Neural progenitor cell (in vitro differentiated cells): ENCODE data around the gene IL1R2. TPM values are rescaled to one million over a fixed set of nuclear protein-coding genes. Genes with fewer than 3 reads are reported as not detected.

Experiments used
- DNase-seq: peaks from one replicate; pipeline ENCODE4 v3.0.0-alpha.2; 2016; ENCODE audit warnings: low spot score
- H2AFZ ChIP-seq: fragments of 200-600 bp; sonication (generic); replicated peaks from 2 replicates; pipeline ENCODE4 v1.6.1; 2016; ENCODE audit warnings: antibody characterized with exemption
- H3F3A ChIP-seq: fragments of 200-600 bp; sonication (generic); 2 replicates; pipeline ENCODE4 v1.6.1; 2016; ENCODE audit warnings: antibody characterized with exemption, low read depth
- H3K27ac ChIP-seq: fragments of 200-600 bp; sonication (generic); 2 replicates; pipeline ENCODE4 v1.5.1; 2016; ENCODE audit warnings: mild to moderate bottlenecking
- H3K27me3 ChIP-seq: fragments of 200-600 bp; sonication (generic); 2 replicates; pipeline ENCODE4 v1.6.1; 2016; ENCODE audit warnings: mild to moderate bottlenecking, moderate library complexity
- H3K36me3 ChIP-seq: fragments of 200-600 bp; sonication (generic); 2 replicates; pipeline ENCODE4 v1.5.1; 2016
- H3K4me1 ChIP-seq: fragments of 200-600 bp; sonication (generic); 2 replicates; pipeline ENCODE4 v1.6.1; 2016; ENCODE audit warnings: mixed run types
- H3K4me2 ChIP-seq: fragments of 200-600 bp; sonication (generic); 2 replicates; pipeline ENCODE4 v1.6.1; 2016
- H3K4me3 ChIP-seq: fragments of 200-600 bp; sonication (generic); 2 replicates; pipeline ENCODE4 v1.5.1; 2016
- H3K79me2 ChIP-seq: fragments of 200-600 bp; sonication (generic); 2 replicates; pipeline ENCODE4 v1.6.1; 2016; ENCODE audit warnings: low read depth
- H3K9ac ChIP-seq: fragments of 200-600 bp; sonication (generic); 2 replicates; pipeline ENCODE4 v1.6.1; 2016
- H3K9me3 ChIP-seq: fragments of 200-600 bp; sonication (generic); 2 replicates; pipeline ENCODE4 v1.5.1; 2016; ENCODE audit warnings: low read depth
- H4K20me1 ChIP-seq: fragments of 200-600 bp; sonication (generic); 2 replicates; pipeline ENCODE4 v1.6.1; 2016; ENCODE audit warnings: low read depth
- H3K27ac Mint-ChIP-seq: 3 replicates; pipeline ENCODE4 v1.8.0; 2021; ENCODE audit warnings: mixed read lengths
- H3K27me3 Mint-ChIP-seq: 2 replicates; pipeline ENCODE4 v1.8.0; 2022; ENCODE audit warnings: low read depth, mild to moderate bottlenecking, inconsistent platforms, moderate library complexity, mixed read lengths; ENCODE audit not compliant: insufficient read depth
- H3K36me3 Mint-ChIP-seq: 3 replicates; pipeline ENCODE4 v1.8.0; 2021; ENCODE audit warnings: mixed read lengths
- H3K4me1 Mint-ChIP-seq: 3 replicates; pipeline ENCODE4 v1.8.0; 2021; ENCODE audit warnings: mixed read lengths
- H3K4me3 Mint-ChIP-seq: 3 replicates; pipeline ENCODE4 v1.8.0; 2021; ENCODE audit warnings: mild to moderate bottlenecking, moderate library complexity, mixed read lengths
- H3K9me3 Mint-ChIP-seq: 3 replicates; pipeline ENCODE4 v1.8.0; 2020; ENCODE audit warnings: mixed read lengths
- CTCF ChIP-seq: fragments of 200-600 bp; sonication (generic); IDR thresholded peaks from 2 replicates; pipeline ENCODE4 v1.5.1; 2017; ENCODE audit warnings: antibody characterized with exemption, mild to moderate bottlenecking
- EZH2 ChIP-seq: fragments of 200-600 bp; sonication (generic); IDR thresholded peaks from 2 replicates; pipeline ENCODE4 v1.6.1; 2017; ENCODE audit warnings: antibody characterized with exemption, mild to moderate bottlenecking, moderate library complexity
- EZH2phosphoT487 ChIP-seq: fragments of 200-600 bp; sonication (generic); IDR thresholded peaks from 2 replicates; pipeline ENCODE4 v1.6.1; 2017; ENCODE audit warnings: antibody characterized with exemption
- total RNA-seq: library from RNA; depleted of rRNA; stranded (reverse); fragments of >200 nt; gene quantifications from 2 replicates; pipeline ENCODE4 v1.2.3, GENCODE V29; 2015; ENCODE audit warnings: low replicate concordance

IL1R2 gene
- total RNA-seq, 1 donor from 2014 or later, result not detected

- Mint-ChIP-seq H3K4me3 (no peak overlapping the region), H3K9me3 (no peaks in the 10 kb centered on the region)
- no peaks in the 10 kb centered on the region for H3K79me2 ChIP-seq
Observed at GRCh38 chr2:102059151-102059550, 67.4 kb downstream of the IL1R2 start.

GRCh38 chr2:102060047-102060446 lies 68.3 kb downstream of the IL1R2 start:
- Mint-ChIP-seq H3K27ac (peak overlapping the region; percentile 78), H3K27me3 (peaks cover 17% of the 10 kb centered on the region), H3K9me3 (no peaks in the 10 kb centered on the region), H3K4me1 (peaks cover 57% of the 10 kb centered on the region), H3K36me3 (no peaks in the 10 kb centered on the region), H3K4me3 (no peak overlapping the region)
- Histone ChIP-seq H3K27ac (no peak overlapping the region), H3K4me1 (peaks cover 7% of the 10 kb centered on the region), H3K4me2 (no peak overlapping the region), H3K79me2 (no peaks in the 10 kb centered on the region), H3K36me3 (no peaks in the 10 kb centered on the region), H2AFZ (no peak overlapping the region), H3K9me3 (no peaks in the 10 kb centered on the region), H3F3A (no peaks in the 10 kb centered on the region), H3K4me3 (no peak overlapping the region), H3K9ac (no peak overlapping the region), H4K20me1 (no peaks in the 10 kb centered on the region), H3K27me3 (no peaks in the 10 kb centered on the region)
- DNase-seq, result no peak
- TF ChIP-seq EZH2phosphoT487, result no peak
- TF ChIP-seq EZH2, result no peak
- no peak for TF ChIP-seq CTCF

More at GRCh38 chr2:102059151-102059550, 67.4 kb downstream of the IL1R2 start:
- Histone ChIP-seq H3K27me3 (no peaks in the 10 kb centered on the region), H3K4me3 (no peak overlapping the region), H3K9ac (no peak overlapping the region), H3K36me3 (no peaks in the 10 kb centered on the region), H3K4me2 (no peak overlapping the region), H2AFZ (no peak overlapping the region), H3K4me1 (peaks cover 7% of the 10 kb centered on the region), H3F3A (no peaks in the 10 kb centered on the region), H3K27ac (no peak overlapping the region), H3K9me3 (no peaks in the 10 kb centered on the region), H4K20me1 (no peaks in the 10 kb centered on the region)
- no peak for DNase-seq
- Mint-ChIP-seq H3K36me3 (no peaks in the 10 kb centered on the region), H3K27me3 (peaks cover 17% of the 10 kb centered on the region), H3K27ac (no peak overlapping the region), H3K4me1 (peaks cover 48% of the 10 kb centered on the region)
- TF ChIP-seq EZH2, result no peak
- no peak for TF ChIP-seq EZH2phosphoT487
- no peak for TF ChIP-seq CTCF

GRCh38 chr2:102060792-102061191 lies 69.0 kb downstream of the IL1R2 start:
- H3K9me3 Mint-ChIP-seq, result no peaks in the 10 kb centered on the region

More at GRCh38 chr2:102060792-102061191, 69.0 kb downstream of the IL1R2 start:
- Mint-ChIP-seq H3K4me3 (no peak overlapping the region), H3K36me3 (no peaks in the 10 kb centered on the region), H3K27me3 (peaks cover 17% of the 10 kb centered on the region), H3K4me1 (peaks cover 62% of the 10 kb centered on the region), H3K27ac (no peak overlapping the region)
- H4K20me1 ChIP-seq, result no peaks in the 10 kb centered on the region
- no peak overlapping the region for H3K4me2 ChIP-seq
- H3K9me3 ChIP-seq, result no peaks in the 10 kb centered on the region
- no peak overlapping the region for H2AFZ ChIP-seq
- H3K79me2 ChIP-seq, result no peaks in the 10 kb centered on the region
- TF ChIP-seq EZH2 (no peak), EZH2phosphoT487 (no peak), CTCF (no peak)
- H3F3A ChIP-seq, result no peaks in the 10 kb centered on the region
- no peak overlapping the region for H3K9ac ChIP-seq
- H3K4me1 ChIP-seq, result peaks cover 7% of the 10 kb centered on the region
- no peak overlapping the region for H3K4me3 ChIP-seq
- no peaks in the 10 kb centered on the region for H3K27me3 ChIP-seq
- H3K36me3 ChIP-seq, result no peaks in the 10 kb centered on the region
- no peak overlapping the region for H3K27ac ChIP-seq
- no peak for DNase-seq
